ENCODE measurements around the gene SLX4IP. TPM values are rescaled to one million over a fixed set of nuclear protein-coding genes. Genes with fewer than 3 reads are reported as not detected.

Gene SLX4IP
- total RNA-seq, 3 donors from 2014 or later: 3.8 to 4.7 (median 4.6) TPM

DNA sequence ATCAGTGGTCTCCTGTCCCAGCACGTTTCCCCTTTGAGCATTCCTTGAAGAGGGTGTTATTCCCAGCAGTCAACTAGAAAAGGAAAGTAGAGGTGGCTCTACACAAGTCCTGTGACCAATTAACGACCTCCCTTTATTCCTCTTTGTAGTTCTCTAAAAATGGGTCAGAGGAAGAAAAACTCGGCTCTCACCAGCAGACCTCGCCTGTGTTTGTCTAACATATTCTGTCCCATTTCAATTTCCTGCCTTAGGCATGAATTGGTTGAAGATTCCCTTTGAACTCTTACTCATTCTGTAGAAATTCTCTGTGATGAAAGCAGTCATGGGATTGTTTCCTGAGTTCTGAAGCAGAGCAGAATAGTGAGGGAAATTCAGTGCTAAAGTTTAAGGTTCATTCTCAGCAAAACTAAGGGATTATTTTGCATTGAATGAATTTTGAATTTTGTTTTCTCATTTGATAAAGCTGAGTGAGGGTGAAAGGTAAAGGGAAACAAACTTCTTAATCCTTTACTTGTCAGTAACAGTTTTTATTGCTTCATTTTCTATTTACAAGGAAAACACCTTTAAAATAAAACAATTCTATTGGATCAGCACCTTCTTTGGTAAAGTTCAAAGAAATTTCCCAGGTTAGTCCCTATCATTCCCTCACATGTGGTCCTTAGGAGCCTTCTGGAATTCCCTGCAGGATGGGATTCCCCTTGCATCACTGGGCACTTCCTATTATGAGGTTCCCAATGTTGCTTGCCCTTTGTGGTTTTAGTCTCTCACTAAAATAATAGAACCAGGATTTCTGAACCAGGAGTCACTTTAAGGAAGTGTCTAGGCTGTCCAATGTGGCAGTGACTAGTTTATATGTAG is 105.8 kb downstream of the SLX4IP start:
- Mint-ChIP-seq H3K4me1 (ENCODE audit: low read depth) (peaks cover 20% of the 10 kb centered on the region), H3K36me3 (ENCODE audit: insufficient read depth) (peaks cover 4% of the 10 kb centered on the region), H3K4me3 (no peak overlapping the region), H3K9me3 (no peaks in the 10 kb centered on the region), H3K27me3 (ENCODE audit: low read depth) (no peaks in the 10 kb centered on the region)
- ATAC-seq (no peak), DNase-seq (no peak)

DNA sequence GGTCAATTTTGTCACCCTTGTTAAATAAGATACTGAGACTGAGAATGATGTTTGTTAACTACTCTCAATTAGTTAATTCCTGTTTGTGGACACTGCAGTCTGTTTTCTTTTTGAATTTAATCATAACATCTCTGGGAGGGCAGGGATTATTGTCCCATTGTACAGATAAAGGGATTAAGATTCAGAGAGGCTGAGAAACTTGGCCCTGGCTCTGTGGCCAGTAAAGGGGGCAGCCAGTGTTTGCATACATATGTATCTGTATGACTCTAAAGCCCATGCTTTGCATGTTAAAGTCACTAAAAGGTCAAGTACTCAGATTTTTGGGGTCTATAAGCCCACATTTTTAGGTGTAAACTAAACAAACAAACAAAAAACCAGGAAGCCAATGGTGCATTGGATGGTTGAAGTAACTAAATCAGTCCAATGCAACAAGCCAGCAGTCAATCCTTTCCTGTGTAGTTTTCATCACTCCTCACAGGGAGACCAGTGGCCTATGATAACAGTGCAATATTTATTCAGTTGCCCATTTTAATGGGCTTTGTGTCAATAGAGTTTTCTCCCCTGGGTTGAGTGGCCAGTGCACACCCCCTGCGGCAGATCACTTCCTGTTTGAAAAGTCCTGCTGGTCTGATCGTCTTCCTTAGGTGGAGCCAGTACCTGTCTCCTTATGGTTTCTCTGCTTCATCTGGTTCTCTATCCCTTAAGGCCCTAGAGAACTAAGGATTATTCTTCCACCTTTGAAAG is 106.7 kb downstream of the SLX4IP start:
- Mint-ChIP-seq H3K9me3 (no peaks in the 10 kb centered on the region), H3K4me3 (no peak overlapping the region), H3K4me1 (ENCODE audit: low read depth) (peaks cover 20% of the 10 kb centered on the region), H3K36me3 (ENCODE audit: insufficient read depth) (peaks cover 4% of the 10 kb centered on the region), H3K27me3 (ENCODE audit: low read depth) (no peaks in the 10 kb centered on the region)
- ATAC-seq: no peak
- no peak for DNase-seq

DNA sequence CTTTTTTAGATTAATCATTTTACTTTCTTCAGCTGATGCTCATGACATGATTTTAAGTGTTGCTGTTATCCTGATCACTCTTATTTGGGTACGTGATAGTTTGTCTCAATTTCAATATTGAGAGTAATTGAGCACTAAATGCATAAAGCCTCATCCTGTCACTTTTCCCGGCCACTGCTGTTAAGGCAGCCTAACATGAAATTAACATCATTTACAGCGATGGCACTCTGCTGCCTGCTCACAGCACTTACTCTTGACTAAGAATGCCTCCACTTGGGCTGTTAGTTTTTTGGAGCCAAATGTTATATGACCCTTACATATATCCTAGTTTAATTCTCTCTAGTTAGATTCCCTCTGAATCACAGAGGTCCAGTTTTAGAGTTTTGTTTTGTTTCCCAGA is 107.3 kb downstream of the SLX4IP start:
- no peaks in the 10 kb centered on the region for H3K9me3 Mint-ChIP-seq
- peaks cover 4% of the 10 kb centered on the region for H3K36me3 Mint-ChIP-seq (ENCODE audit: insufficient read depth)
- ATAC-seq (no peak), DNase-seq (no peak)
- no peak overlapping the region for H3K4me3 Mint-ChIP-seq
- peaks cover 20% of the 10 kb centered on the region for H3K4me1 Mint-ChIP-seq (ENCODE audit: low read depth)
- no peaks in the 10 kb centered on the region for H3K27me3 Mint-ChIP-seq (ENCODE audit: low read depth)

DNA sequence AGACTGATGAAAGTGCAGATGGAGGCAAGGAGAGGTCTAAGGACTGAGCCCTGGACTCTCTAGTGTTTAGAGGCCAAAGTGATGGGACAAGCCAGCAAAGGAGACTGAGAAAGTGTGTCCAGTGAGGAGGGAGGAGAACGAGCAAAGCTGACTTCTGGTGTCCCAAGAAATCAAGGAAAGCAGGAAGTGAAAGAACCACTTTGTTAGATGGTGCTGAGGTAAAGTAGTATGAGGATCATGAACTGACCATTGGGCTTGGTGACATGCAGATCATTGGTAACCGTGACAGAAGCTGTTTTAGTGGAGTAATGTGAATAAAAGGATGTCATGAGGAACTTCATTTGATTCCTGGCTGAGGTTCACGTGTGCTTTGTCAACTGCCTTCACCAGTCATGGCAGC is 108.4 kb downstream of the SLX4IP start:
- DNase-seq (no peak), ATAC-seq (no peak)
- H3K27me3 Mint-ChIP-seq (ENCODE audit: low read depth): no peaks in the 10 kb centered on the region
- no peaks in the 10 kb centered on the region for H3K9me3 Mint-ChIP-seq
- H3K4me3 Mint-ChIP-seq: no peak overlapping the region
- H3K4me1 Mint-ChIP-seq (ENCODE audit: low read depth): peaks cover 20% of the 10 kb centered on the region
- H3K36me3 Mint-ChIP-seq (ENCODE audit: insufficient read depth): peaks cover 4% of the 10 kb centered on the region

DNA sequence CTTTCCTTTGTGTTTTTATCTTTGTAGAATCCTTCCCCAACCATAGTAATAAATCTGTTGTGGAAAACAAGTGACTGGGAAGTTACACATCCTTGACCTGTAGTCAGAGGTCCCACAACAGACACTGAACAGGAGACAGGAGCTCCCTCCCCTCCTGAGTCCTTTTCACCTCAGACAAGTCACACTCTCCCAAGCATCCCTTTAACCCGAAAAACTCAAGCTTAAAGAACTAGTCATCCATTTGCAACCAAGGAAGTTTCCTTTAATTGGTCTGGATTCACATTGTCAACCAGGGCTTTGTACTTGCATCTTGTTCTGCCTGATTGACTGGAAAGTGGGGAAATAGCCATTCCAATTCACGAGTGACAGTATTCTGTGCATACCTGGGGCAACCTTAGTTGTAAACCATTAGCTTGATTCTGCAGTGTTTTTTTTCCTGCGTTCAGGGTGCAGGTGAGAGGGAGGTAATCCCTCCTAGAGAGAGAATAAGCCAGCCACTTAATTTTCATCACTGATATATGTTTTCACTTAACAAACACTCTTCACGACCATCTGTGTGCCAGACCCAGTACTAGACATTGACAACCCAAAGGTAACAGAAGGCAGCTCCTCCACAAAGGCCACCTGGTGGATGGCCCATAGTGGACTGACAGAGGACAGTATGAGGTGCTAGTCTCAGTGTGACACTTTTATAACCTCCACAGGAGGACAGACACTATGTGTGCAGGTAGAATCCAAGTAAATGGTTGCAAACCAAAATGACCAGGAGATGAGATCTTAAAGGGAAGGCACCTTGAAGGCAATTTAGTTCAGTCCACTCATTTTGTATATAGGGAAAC is 112.4 kb downstream of the SLX4IP start:
- no peak for DNase-seq
- no peak for ATAC-seq
- Mint-ChIP-seq H3K9me3 (no peaks in the 10 kb centered on the region), H3K27me3 (ENCODE audit: low read depth) (no peaks in the 10 kb centered on the region), H3K4me3 (no peak overlapping the region), H3K36me3 (ENCODE audit: insufficient read depth) (peaks cover 4% of the 10 kb centered on the region), H3K4me1 (ENCODE audit: low read depth) (peaks cover 32% of the 10 kb centered on the region)

DNA sequence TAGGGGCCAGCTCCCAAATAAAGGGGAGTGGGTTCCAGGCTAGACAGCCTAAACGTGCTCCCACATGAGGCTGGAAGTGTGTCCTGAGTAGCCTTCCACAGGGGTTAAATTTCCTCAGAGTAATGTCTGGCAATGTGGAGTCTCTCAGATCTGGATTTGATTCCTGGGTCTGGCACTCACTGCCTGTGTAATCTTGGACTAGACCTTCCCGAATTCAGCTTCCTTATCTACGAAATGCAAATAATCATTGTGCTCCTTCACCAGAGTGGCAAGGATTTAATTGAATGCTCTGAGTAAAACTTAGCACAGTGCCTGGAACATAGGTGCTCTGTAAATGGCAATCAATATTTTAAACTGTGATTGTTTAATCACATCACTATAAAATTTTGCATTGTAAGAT is 114.4 kb downstream of the SLX4IP start:
- no peaks in the 10 kb centered on the region for H3K27me3 Mint-ChIP-seq (ENCODE audit: low read depth)
- H3K4me1 Mint-ChIP-seq (ENCODE audit: low read depth): peaks cover 29% of the 10 kb centered on the region
- H3K9me3 Mint-ChIP-seq: no peaks in the 10 kb centered on the region
- DNase-seq: no peak
- H3K36me3 Mint-ChIP-seq (ENCODE audit: insufficient read depth): no peaks in the 10 kb centered on the region
- ATAC-seq: no peak
- H3K4me3 Mint-ChIP-seq: no peak overlapping the region

DNA sequence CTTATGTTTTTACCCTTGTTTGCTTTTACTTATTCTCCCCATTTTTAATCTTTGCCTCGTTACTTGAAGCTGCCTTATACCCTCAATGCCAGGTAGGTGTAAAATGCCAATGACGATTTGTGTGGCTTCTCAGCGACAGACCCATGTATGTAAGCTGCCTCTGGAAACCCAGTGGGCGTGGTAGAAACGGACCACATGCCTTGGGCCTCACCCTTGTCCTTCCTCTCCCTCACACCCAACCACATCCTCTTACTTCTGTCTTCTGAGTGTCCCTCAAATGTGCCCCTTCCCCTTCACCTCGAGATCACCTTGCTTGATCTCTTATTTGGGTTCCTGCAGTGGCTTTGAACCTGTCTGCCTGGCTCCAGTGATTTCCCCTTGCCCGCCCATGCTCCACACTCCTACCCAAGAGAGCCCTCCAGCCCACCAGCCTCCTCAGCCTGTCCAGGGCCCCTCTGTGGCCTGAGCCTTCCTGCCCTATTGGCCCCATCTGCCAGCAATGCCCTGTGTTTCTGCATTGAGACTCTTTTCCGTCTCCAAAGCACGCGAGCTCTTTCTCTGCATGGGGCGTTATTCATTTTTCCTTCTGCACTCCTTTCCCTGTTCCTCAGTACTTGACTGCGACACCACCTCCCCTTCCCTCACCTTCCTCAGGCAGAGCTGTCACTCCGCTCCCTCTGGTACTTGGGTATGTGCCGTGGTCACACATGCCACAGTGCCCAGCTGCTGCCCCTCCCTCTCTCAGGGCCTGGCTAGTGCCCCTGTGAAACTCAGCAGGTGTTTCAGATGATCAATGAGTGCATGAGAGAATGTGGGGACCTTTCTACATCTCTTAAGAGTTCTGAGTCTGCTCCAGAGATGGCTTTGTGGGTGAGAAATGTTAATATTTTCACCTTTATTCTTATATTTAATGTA is 115.4 kb downstream of the SLX4IP start:
- Mint-ChIP-seq H3K4me1 (ENCODE audit: low read depth) (peaks cover 29% of the 10 kb centered on the region), H3K27me3 (ENCODE audit: low read depth) (no peaks in the 10 kb centered on the region), H3K9me3 (no peaks in the 10 kb centered on the region), H3K36me3 (ENCODE audit: insufficient read depth) (no peaks in the 10 kb centered on the region), H3K4me3 (no peak overlapping the region)
- DNase-seq (no peak), ATAC-seq (no peak)

DNA sequence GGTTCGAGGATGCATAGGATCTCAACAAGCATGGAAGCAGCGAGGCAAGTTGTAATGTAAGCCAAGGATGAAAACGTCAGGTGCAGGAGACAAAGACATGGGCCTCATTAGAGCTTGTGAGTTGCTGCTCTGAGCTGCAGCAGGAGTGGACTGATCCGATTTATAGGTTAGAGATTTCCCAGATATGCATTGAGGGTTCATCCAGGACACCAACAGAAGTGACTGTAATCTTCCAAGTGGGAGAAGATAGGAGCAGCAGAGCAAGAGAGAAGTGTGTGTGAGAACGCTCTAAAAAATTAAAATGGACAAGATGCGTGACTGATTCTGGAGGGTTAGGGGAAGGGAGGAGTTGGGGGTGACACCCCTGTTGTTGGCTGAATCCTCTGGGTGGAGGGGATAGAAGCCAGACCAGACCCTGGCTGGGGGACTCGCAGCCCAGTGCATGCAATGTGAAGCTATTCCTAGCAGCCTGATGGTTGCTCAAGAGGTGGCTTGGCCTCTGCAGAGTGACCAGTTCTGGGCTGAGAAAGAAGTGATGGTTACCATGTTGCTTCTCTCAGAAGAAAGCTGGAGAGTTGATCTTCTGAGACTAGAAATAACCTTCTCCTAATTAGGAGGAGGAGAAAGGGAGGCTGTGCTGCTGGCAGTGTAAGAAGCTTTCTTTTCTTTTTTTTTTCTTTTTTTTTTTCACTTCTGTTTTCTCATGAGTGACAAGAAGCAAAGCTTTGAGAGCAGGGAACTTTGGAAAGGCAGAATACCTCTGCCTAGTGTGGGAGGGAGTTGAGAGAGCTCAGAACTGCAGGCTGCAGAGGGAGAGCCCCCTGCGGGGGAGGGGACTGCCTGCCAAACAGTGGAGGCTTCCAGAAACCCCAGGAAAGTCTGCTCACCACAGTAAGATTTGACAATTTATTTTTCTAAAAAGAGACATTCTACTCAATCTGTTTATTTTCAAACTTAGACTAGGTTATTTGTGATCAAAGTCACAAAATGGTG is 116.9 kb downstream of the SLX4IP start:
- ATAC-seq (peak; percentile 43 to 76), DNase-seq (no peak)
- Mint-ChIP-seq H3K27me3 (ENCODE audit: low read depth) (no peaks in the 10 kb centered on the region), H3K4me1 (ENCODE audit: low read depth) (peaks cover 29% of the 10 kb centered on the region), H3K4me3 (no peak overlapping the region), H3K9me3 (no peaks in the 10 kb centered on the region), H3K36me3 (ENCODE audit: insufficient read depth) (peaks cover 3% of the 10 kb centered on the region)

DNA sequence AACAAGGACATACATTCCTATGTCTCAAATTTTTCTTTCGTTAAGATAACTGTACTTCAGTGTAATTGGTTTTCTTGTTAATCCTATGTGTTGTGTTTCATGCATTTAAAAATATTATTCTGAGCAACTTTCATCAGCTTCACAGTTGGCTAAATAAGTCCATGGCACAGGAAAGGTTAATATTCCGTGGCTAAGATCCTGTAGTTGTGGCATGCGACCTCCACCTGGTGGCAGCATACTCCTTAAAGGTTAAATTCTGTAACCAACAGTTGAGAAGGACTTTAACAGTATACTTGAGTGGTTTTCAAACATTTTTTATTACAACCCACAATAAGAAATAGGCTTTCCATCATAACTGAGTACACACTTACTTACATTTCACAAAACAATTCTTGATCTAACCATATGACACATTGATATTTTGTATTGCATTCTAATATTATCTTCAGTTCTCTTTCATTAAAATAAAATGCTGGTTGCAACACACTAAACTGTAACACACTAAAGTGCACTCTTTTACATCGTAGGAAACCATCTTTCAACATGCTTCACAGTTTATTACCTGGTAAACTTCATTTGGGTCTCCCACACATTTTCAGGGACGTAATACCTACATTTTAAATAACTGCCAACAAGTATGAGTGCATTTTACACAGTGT is 118.3 kb downstream of the SLX4IP start:
- DNase-seq: no peak
- Mint-ChIP-seq H3K9me3 (no peaks in the 10 kb centered on the region), H3K27me3 (ENCODE audit: low read depth) (no peaks in the 10 kb centered on the region), H3K4me3 (no peak overlapping the region), H3K4me1 (ENCODE audit: low read depth) (peaks cover 32% of the 10 kb centered on the region), H3K36me3 (ENCODE audit: insufficient read depth) (peaks cover 7% of the 10 kb centered on the region)
- no peak for ATAC-seq

DNA sequence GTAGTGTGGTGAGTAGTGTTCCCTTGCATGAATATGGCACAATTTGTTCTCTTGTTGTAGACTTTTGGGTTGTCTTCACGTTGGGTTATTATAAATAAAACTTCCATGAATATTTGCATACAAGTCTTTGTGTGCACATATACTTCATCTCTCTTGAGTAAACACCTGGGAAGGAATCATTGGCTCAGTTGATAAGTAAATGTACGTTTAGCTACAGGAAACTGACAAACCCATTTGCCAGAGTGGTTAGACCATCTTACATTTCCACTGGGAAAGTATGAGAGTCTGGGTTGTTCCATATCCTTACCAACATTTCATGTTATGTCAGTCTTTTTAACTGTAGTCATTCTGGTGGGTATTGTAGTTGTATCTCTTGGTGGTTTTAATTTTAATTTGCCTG is 119.2 kb downstream of the SLX4IP start:
- no peak for ATAC-seq
- Mint-ChIP-seq H3K4me3 (no peak overlapping the region), H3K36me3 (ENCODE audit: insufficient read depth) (peaks cover 7% of the 10 kb centered on the region), H3K27me3 (ENCODE audit: low read depth) (no peaks in the 10 kb centered on the region), H3K4me1 (ENCODE audit: low read depth) (peaks cover 33% of the 10 kb centered on the region), H3K9me3 (no peaks in the 10 kb centered on the region)
- no peak for DNase-seq

DNA sequence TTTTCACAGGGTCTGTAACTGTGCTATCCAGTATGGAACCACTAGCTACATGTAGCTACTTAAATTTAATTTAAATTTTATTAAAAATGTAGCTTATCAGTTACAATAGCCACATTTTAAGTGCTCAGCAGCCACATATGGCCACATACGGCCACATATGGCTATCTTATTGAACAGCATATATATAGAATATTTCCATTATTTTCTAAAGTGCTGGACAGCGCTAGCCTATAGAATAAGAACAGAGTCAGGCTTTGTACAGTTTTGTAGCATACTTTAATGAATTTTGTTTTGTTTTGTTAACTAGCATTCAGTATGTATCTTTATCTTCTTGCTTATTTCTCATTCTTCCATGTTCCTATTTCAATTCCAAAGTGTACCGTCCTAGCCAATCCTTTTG is 120.3 kb downstream of the SLX4IP start:
- no peaks in the 10 kb centered on the region for H3K9me3 Mint-ChIP-seq
- ATAC-seq (no peak), DNase-seq (no peak)
- no peaks in the 10 kb centered on the region for H3K27me3 Mint-ChIP-seq (ENCODE audit: low read depth)
- peaks cover 26% of the 10 kb centered on the region for H3K4me1 Mint-ChIP-seq (ENCODE audit: low read depth)
- H3K36me3 Mint-ChIP-seq (ENCODE audit: insufficient read depth): peaks cover 8% of the 10 kb centered on the region
- no peak overlapping the region for H3K4me3 Mint-ChIP-seq

DNA sequence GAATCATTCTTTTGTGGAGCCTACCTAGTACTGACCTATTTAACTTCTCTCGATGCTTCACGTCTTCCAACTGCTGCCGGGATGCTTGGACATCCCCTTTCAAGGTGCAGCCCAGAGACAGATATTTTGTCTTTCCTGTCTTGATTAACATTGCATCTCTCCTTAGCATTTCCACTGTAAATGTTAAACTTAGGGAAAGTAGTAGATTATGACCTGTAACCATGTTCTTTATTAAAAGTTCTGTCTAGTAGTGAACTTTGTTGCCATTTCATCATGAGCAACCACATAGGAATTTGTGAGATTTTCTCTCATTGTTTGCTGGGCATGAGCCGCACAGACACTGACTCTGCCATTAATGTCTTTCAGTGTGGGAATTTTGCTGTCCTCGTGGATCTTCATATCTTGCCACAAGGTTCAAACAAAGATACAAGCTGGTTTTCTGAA is 120.8 kb downstream of the SLX4IP start:
- no peak for ATAC-seq
- Mint-ChIP-seq H3K27me3 (ENCODE audit: low read depth) (no peaks in the 10 kb centered on the region), H3K9me3 (no peaks in the 10 kb centered on the region), H3K4me3 (no peak overlapping the region), H3K36me3 (ENCODE audit: insufficient read depth) (peaks cover 8% of the 10 kb centered on the region), H3K4me1 (ENCODE audit: low read depth) (peaks cover 22% of the 10 kb centered on the region)
- no peak for DNase-seq

Measured in activated T-cell treated with anti-CD3 and anti-CD28 coated beads, Interleukin-2, amount 50 U/mL, for 4 hours (primary cell).